Immature natural killer cell (primary cell): Measurements from ENCODE around the gene STARD10. TPM values are rescaled to one million over a fixed set of nuclear protein-coding genes. Genes with fewer than 3 reads are reported as not detected.

Experiments
- DNase-seq, 3 donors: peaks; one replicate each; pipeline ENCODE4 v3.0.0; 2022; ENCODE audit warnings: mixed read lengths in 1 of 3
- H3K27ac Mint-ChIP-seq, 6 donors: one replicate each; pipeline ENCODE4 v1.8.0; 2020; ENCODE audit warnings: mixed read lengths in 6 of 6, mild to moderate bottlenecking in 5 of 6, inconsistent platforms in 4 of 6, moderate library complexity in 3 of 6
- H3K27me3 Mint-ChIP-seq, 3 donors: one replicate each; pipeline ENCODE4 v1.8.0; 2020 to 2021; ENCODE audit warnings: low read depth in 3 of 3, mild to moderate bottlenecking in 3 of 3, mixed read lengths in 3 of 3, moderate library complexity in 3 of 3, inconsistent platforms in 1 of 3
- H3K36me3 Mint-ChIP-seq, 3 donors: one replicate each; pipeline ENCODE4 v1.8.0; 2020; ENCODE audit warnings: mixed read lengths in 3 of 3, inconsistent platforms in 2 of 3, mild to moderate bottlenecking in 2 of 3
- H3K4me1 Mint-ChIP-seq, 2 donors: one replicate each; pipeline ENCODE4 v1.8.0; 2020; ENCODE audit warnings: inconsistent platforms in 2 of 2, mild to moderate bottlenecking in 2 of 2, mixed read lengths in 2 of 2, moderate library complexity in 1 of 2
- H3K4me3 Mint-ChIP-seq, 5 donors: one replicate each; pipeline ENCODE4 v1.8.0; 2020; ENCODE audit warnings: mild to moderate bottlenecking in 5 of 5, mixed read lengths in 5 of 5, inconsistent platforms in 3 of 5, moderate library complexity in 3 of 5
- H3K9me3 Mint-ChIP-seq, 6 donors: one replicate each; pipeline ENCODE4 v1.8.0; 2020; ENCODE audit warnings: mild to moderate bottlenecking in 6 of 6, mixed read lengths in 6 of 6, inconsistent platforms in 4 of 6, moderate library complexity in 3 of 6
- polyA plus RNA-seq, 3 donors: library from polyadenylated mRNA; unstranded; fragments of 300-500 nt; fragmentation: Illumina TruSeq; gene quantifications; one replicate each; pipeline ENCODE4 v1.2.3, GENCODE V29; 2021

The STARD10 gene
- polyA plus RNA-seq, 3 donors from 2014 or later: 26.3 to 50.1 (median 35.6) TPM

DNA sequence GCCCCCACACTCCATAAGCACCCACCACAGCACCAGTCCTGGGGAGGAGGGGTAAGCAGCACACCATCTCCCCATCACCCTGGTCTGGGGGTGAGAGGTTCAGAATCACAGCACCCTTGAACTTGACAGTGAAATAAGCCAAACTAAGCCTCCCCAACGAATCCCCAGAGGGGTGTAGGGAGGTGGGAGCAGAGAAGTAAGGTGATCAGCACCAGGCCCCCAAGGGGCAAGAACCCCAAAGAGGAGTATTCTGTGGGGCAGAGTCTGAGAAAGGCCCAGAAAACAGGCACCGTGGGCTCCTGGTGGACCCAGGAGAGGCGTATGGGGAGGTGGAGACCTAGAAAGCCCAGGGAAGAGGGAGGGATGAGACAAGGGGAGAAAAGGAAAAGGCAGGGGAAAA is 72.6 kb downstream of the STARD10 start:
- Mint-ChIP-seq H3K36me3 (peaks cover 4 to 9% (median 5%) of the 10 kb centered on the region in 3 donors), H3K27ac (peak overlapping the region; percentile 98 to 100 (median 99)), H3K4me3 (peak overlapping the region; percentile 86 to 96 (median 89)), H3K4me1 (peaks cover 87 to 89% of the 10 kb centered on the region in 2 donors), H3K9me3 (peaks cover 0 to 2% (median 0%) of the 10 kb centered on the region in 6 donors), H3K27me3 (peaks cover 24 to 35% (median 34%) of the 10 kb centered on the region in 3 donors)
- DNase-seq: no peak

DNA sequence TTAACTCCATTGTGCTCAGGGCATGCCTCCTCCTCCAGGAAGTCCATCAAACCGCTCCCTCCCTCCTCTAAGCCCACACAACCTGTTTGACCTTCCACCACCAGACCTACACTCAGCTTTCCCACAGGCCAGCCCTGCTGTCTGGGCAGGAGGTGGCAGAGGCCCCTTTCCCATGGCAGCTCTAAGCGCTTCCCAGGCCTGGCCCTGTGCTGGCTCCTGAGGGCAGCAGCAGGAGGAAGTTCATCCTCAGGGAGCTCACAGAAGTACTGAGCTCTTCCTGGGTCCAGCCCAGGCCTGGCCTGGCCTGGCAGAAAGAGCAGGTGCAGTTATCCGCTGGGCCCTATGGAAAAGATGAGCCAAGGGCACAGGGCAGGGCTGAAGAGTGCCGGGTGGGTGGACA is 73.1 kb downstream of the STARD10 start:
- peak overlapping the region; percentile 86 to 96 (median 89) for H3K4me3 Mint-ChIP-seq
- peaks cover 21 to 35% (median 32%) of the 10 kb centered on the region in 3 donors for H3K27me3 Mint-ChIP-seq
- H3K36me3 Mint-ChIP-seq: peaks cover 4 to 8% (median 5%) of the 10 kb centered on the region in 3 donors
- DNase-seq: no peak
- H3K9me3 Mint-ChIP-seq: peaks cover 0 to 2% (median 0%) of the 10 kb centered on the region in 6 donors
- peak overlapping the region; percentile 98 to 100 (median 99) for H3K27ac Mint-ChIP-seq
- H3K4me1 Mint-ChIP-seq: peaks cover 89 to 91% of the 10 kb centered on the region in 2 donors

DNA sequence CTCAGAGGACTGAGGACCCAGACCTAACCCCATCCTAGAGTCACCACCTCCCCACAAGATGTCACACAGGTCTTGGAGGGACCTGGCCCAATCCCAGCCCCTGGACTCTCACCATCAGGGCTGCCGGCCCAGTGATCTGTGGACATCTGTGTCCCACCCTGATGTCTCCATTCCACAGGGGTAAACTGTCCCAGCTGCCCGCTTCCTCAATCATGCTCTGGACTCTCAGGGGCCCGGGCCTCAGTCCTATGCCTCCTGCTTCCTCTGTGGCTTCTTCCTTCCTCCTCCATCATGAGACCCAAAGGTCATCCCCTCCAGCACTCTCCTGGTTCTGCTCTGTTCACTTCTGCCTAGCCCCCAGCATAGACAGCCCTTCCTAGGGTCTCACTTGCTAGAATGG is 73.8 kb downstream of the STARD10 start:
- peak overlapping the region; percentile 86 to 96 (median 89) for H3K4me3 Mint-ChIP-seq
- H3K4me1 Mint-ChIP-seq: peaks cover 87 to 89% of the 10 kb centered on the region in 2 donors

GRCh38 chr11:72719551-72719950 is 74.3 kb downstream of the STARD10 start:
- Mint-ChIP-seq H3K4me3 (peak overlapping the region; percentile 86 to 96 (median 89)), H3K4me1 (peaks cover 87 to 89% of the 10 kb centered on the region in 2 donors), H3K36me3 (no peaks in the 10 kb centered on the region), H3K27ac (peak overlapping the region; percentile 98 to 100 (median 99)), H3K9me3 (no peaks in the 10 kb centered on the region), H3K27me3 (peaks cover 19 to 30% (median 24%) of the 10 kb centered on the region in 3 donors)
- no peak for DNase-seq

More for the DNA sequence above, 73.8 kb downstream of the STARD10 start:
- Mint-ChIP-seq H3K9me3 (peaks cover 0 to under 1% (median 0%) of the 10 kb centered on the region in 6 donors), H3K36me3 (peaks cover under 1 to 1% (median under 1%) of the 10 kb centered on the region in 3 donors), H3K27me3 (peaks cover 18 to 31% (median 27%) of the 10 kb centered on the region in 3 donors), H3K27ac (peak overlapping the region; percentile 98 to 100 (median 99))
- no peak for DNase-seq

DNA sequence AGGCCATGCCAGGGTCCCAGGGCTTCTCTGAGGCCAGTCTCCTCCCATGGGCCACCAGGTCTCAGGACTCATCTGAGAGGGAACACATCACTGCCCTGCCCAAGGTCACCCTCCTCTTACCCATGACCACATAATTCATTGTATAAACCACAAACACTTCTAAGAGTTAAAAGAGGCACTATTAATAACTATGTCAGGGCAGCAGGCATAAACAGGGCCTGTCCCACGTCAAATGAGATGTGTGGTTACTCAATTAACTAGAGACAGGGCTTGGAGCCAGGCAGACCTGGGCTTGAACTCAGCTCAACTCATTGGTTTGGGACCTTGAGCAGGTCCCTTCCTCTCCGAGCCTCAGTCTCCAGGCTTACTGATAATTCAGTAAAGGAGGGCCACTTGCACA is 74.7 kb downstream of the STARD10 start:
- DNase-seq: peak; percentile 44 to 54 (median 45)
- peak overlapping the region; percentile 86 to 96 (median 89) for H3K4me3 Mint-ChIP-seq
- peak overlapping the region; percentile 98 to 100 (median 99) for H3K27ac Mint-ChIP-seq
- H3K4me1 Mint-ChIP-seq: peaks cover 88 to 89% of the 10 kb centered on the region in 2 donors
- H3K36me3 Mint-ChIP-seq: no peaks in the 10 kb centered on the region
- H3K9me3 Mint-ChIP-seq: no peaks in the 10 kb centered on the region
- peaks cover 19 to 27% (median 21%) of the 10 kb centered on the region in 3 donors for H3K27me3 Mint-ChIP-seq

DNA sequence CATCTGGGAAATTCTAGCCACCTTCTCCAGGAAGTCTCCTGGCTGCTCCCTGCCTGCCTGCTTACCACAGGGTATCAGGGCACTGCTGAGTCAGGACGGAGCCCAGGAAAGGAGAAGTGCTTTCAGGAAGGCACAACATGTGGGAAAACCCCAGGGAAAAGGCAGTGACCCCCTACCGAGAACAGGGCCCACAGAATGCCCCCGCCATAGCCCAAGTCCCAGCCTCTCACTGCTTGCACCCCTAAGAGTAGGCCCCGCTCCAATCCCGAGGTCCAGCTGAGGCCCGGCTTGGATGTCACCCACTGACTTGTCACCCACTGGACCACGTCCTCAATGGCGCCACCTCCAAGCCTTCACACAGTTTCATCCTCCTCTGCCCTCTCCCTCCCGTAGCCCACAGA is 75.7 kb downstream of the STARD10 start:
- Mint-ChIP-seq H3K27ac (peak overlapping the region; percentile 40 to 100 (median 99)), H3K27me3 (peaks cover 19 to 26% (median 19%) of the 10 kb centered on the region in 3 donors), H3K36me3 (no peaks in the 10 kb centered on the region), H3K4me3 (peak overlapping the region in 1 of 5 donors; percentile 23), H3K9me3 (no peaks in the 10 kb centered on the region), H3K4me1 (peaks cover 83 to 88% of the 10 kb centered on the region in 2 donors)
- DNase-seq: no peak

DNA sequence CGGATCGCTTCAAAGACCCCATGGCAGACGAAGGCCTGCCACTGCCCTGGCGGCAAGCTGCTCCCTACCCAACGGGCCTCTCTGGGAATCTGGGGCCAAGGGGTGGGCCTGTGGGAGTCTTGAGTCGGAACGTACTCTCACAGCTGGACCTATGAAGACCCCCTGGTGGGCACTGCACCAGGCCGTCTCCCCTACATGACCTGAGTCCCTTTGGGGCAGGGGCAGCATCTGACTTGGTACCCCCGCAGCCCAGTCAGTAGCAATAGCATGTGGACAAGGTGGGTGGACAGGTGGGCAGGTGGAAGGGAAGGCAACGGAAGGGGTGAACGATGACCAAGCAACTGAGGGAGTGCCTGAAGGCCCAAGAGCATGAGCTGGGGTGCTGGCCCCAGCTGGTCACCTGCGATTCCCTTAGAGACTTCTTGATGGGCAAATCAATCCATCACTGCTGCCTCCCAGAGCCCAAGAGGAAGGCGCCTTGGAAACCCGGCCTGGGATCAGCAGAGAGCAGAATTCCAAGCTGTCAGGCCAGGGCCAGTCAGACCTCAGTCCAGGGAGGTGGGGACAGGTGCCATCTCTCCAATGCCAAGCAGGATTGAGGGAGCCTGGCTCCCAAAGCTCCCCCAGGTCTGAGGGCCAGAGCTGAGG is 76.9 kb downstream of the STARD10 start:
- H3K27me3 Mint-ChIP-seq: peaks cover 11 to 21% (median 13%) of the 10 kb centered on the region in 3 donors
- no peak overlapping the region for H3K4me3 Mint-ChIP-seq
- DNase-seq: no peak
- peak overlapping the region in 3 of 6 donors; percentile 49 to 99 (median 51) for H3K27ac Mint-ChIP-seq
- no peaks in the 10 kb centered on the region for H3K36me3 Mint-ChIP-seq
- no peaks in the 10 kb centered on the region for H3K9me3 Mint-ChIP-seq
- H3K4me1 Mint-ChIP-seq: peaks cover 78 to 87% of the 10 kb centered on the region in 2 donors

DNA sequence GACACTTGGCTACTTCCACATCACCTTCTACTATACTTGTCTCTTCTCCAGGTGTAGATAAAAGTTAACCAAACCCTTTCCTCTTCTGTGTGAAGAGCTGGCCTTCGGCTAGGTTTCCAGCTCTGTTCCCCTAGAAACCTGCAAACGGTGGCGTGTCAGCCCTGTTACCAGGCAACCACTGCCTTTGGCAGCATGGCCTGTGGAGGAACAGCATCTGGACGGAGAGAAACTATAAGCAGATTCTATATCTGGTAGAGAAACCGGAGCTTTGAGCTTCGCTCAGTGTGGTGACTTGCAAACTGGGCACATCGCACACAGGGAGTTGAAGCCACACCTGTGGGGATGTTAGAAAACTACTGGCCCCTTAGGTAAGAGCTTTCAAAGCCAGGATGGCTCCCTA is 77.6 kb downstream of the STARD10 start:
- DNase-seq: no peak
- H3K36me3 Mint-ChIP-seq: no peaks in the 10 kb centered on the region
- peaks cover 6 to 15% (median 10%) of the 10 kb centered on the region in 3 donors for H3K27me3 Mint-ChIP-seq
- H3K4me1 Mint-ChIP-seq: peaks cover 72 to 82% of the 10 kb centered on the region in 2 donors
- no peak overlapping the region for H3K4me3 Mint-ChIP-seq
- peak overlapping the region in 5 of 6 donors; percentile 36 to 84 (median 66) for H3K27ac Mint-ChIP-seq
- no peaks in the 10 kb centered on the region for H3K9me3 Mint-ChIP-seq

DNA sequence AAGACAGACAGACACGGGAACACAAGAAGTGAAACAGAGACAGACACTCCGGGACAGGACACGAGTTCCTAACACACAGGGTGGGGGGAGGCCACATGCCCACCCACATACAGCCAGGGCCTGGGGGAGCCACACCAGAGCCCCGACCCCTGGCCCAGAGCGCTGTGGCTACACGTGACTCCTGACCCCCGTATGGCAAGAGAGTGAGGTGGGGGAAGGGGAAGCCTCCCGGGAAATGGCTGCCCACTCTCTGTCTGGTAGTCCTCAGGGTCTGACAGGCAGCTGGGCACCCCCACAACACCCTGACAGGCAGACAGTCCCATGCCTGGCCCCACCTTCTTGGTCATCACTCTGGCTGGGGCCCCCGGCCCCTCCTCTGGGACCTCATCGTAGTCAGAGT is 81.0 kb downstream of the STARD10 start:
- Mint-ChIP-seq H3K27ac (peak overlapping the region; percentile 72 to 95 (median 90)), H3K36me3 (peaks cover 0 to 14% (median 0%) of the 10 kb centered on the region in 3 donors), H3K4me3 (peak overlapping the region in 3 of 5 donors; percentile 45 to 60 (median 49)), H3K9me3 (no peaks in the 10 kb centered on the region), H3K4me1 (peaks cover 49 to 52% of the 10 kb centered on the region in 2 donors), H3K27me3 (peaks cover 0 to 15% (median 12%) of the 10 kb centered on the region in 3 donors)
- no peak for DNase-seq

DNA sequence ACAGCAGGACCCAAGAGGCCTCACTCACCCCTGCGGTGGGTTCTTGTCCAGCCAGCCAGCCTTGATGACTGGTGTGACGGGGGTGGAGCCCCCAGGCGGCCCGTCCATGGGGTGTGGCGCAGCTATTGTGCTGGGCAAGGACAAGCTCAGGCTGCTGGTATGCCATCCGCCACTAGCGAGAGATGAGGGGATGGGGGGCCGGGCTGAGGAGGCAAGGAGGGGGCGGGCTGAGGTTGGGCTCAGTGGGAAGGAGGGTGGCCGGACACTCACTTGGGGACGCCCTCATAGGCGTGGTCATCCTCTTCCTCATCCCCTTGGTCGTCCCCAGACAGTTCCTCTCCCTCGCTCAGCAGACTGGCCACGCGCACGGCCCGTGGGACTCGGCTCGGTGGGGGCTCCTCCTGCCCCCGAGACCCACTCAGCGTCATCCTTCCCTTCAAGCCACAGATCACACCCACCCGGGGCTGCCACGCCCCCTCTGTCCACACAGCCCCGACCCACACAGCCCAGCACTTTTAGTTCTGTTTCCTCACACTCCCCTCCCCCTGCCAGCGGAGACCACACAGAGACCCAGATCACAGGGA is 81.6 kb downstream of the STARD10 start:
- peak overlapping the region in 4 of 5 donors; percentile 45 to 68 (median 54) for H3K4me3 Mint-ChIP-seq
- peaks cover 44 to 47% of the 10 kb centered on the region in 2 donors for H3K4me1 Mint-ChIP-seq
- peaks cover 0 to 19% (median 4%) of the 10 kb centered on the region in 3 donors for H3K36me3 Mint-ChIP-seq
- no peaks in the 10 kb centered on the region for H3K9me3 Mint-ChIP-seq
- peak overlapping the region; percentile 72 to 95 (median 90) for H3K27ac Mint-ChIP-seq
- peak; percentile 38 to 57 (median 47) for DNase-seq
- peaks cover 0 to 14% (median 12%) of the 10 kb centered on the region in 3 donors for H3K27me3 Mint-ChIP-seq

DNA sequence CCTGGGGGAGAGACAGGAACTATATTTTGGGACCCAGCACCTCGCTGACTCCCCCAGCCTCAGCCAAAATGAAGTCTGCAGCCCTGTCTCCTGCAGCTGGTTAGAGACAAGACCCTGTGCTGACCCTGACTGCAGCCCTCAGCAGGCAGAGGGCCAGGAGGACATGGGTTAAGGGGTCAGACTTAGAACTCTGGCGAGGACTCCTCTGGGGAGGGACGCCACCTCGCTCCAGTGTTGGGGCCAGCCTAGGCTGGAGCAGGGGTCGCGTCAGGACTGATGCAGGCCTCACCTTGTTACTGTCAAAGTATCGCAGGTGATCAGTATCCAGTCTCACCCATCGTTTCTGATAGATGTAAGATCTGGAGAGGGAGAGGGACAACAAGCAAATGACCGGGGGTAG is 82.7 kb downstream of the STARD10 start:
- Mint-ChIP-seq H3K36me3 (peaks cover 0 to 25% (median 4%) of the 10 kb centered on the region in 3 donors), H3K4me3 (no peak overlapping the region), H3K27me3 (peaks cover under 1 to 15% (median 14%) of the 10 kb centered on the region in 3 donors), H3K4me1 (peaks cover 40 to 45% of the 10 kb centered on the region in 2 donors), H3K27ac (peak overlapping the region in 4 of 6 donors; percentile 13 to 68 (median 56)), H3K9me3 (no peaks in the 10 kb centered on the region)
- DNase-seq: no peak

GRCh38 chr11:72710278-72710677 is 83.6 kb downstream of the STARD10 start:
- H3K4me3 Mint-ChIP-seq: no peak overlapping the region
- H3K27me3 Mint-ChIP-seq: peaks cover 2 to 19% (median 17%) of the 10 kb centered on the region in 3 donors
- peaks cover 37 to 38% of the 10 kb centered on the region in 2 donors for H3K4me1 Mint-ChIP-seq
- no peaks in the 10 kb centered on the region for H3K9me3 Mint-ChIP-seq
- DNase-seq: no peak
- H3K27ac Mint-ChIP-seq: no peak overlapping the region
- peaks cover 0 to 28% (median 4%) of the 10 kb centered on the region in 3 donors for H3K36me3 Mint-ChIP-seq

GRCh38 chr11:72709478-72710238 is 84.2 kb downstream of the STARD10 start:
- Mint-ChIP-seq H3K4me1 (peaks cover 31 to 38% of the 10 kb centered on the region in 2 donors), H3K27ac (peak overlapping the region in 1 of 6 donors; percentile 72), H3K4me3 (no peak overlapping the region), H3K9me3 (no peaks in the 10 kb centered on the region), H3K36me3 (peaks cover 0 to 32% (median 7%) of the 10 kb centered on the region in 3 donors), H3K27me3 (peaks cover 2 to 16% (median 15%) of the 10 kb centered on the region in 3 donors)
- no peak for DNase-seq
